GM19193 (cell line): ENCODE results near the gene CHD9NB.

Experiments
- POLR2A ChIP-seq: IDR thresholded peaks from 4 replicates; pipeline ENCODE4 v1.6.1; 2011; ENCODE audit not compliant: insufficient read depth, insufficient read length; ENCODE audit errors: extremely low read depth

The CHD9NB gene

DNA sequence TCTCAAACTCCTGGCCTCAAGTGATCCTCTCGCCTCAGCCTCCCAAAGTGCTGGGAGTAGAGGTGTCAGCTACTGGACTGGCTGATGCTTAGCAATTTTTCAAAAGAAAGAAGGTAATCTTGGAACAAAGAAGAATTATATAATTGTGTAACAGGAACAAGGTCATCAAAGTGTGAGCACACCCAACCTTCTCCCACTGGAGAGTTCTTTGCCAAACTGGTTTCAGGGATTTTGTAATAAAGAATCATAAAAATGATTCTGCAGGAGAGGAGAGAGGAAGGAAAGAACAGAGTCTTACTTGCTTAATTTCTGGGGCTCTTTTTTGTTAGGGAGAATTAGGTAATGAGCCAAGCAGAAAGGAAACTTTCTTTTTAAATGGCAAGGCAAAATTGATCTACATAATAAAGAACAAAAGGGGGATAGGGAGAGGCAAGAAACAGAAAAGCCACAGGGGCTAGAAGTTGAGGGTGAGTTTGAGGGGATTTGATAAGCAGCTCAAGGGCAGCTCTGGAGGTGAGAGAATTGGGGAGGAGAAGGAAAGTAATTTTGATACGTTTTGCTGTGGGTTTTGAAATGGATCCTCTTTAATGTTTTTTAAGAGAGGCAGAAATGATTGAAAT is 21.3 kb downstream of the CHD9NB start:
- no peak for TF ChIP-seq POLR2A

DNA sequence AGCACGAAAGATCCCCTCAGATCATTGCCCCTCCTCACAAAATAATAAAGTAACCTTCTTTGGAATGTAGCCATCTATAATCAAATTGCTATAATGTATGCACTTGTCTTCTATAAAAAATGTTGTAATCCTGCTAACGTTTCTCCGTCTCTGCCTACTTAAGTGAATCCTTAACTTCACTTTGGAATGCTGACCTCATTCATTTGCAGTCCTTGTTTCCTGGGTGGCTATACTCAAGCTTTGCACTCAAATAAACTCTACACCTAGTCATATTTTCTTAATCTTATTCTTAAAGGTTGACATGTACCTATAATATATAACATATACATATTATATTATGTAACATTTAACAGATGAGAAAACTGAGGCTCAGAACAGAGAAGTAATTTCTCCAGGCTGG is 22.7 kb downstream of the CHD9NB start:
- TF ChIP-seq POLR2A, result no peak

GRCh38 chr16:53024045-53024444 is 28.7 kb downstream of the CHD9NB start:
- no peak for TF ChIP-seq POLR2A

DNA sequence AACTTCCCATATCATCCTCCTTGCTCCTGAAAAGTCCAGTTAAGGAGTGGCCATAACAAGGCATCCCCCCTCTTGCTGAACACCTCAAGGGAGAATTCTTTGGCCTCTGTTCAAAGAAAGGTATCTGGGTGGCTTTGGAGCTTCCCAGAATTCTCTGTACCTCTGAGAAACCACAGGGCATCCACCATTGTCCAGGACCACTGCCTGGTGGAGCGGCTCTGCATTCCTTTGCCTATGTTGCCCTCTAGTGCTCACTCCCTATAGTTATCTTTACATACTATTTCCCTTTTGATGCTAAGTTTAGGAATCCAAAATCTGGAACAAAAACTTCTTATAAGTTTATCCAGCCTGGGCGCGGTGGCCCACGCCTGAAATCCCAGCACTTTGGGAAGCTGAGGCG is 30.3 kb downstream of the CHD9NB start:
- TF ChIP-seq POLR2A, result no peak

DNA sequence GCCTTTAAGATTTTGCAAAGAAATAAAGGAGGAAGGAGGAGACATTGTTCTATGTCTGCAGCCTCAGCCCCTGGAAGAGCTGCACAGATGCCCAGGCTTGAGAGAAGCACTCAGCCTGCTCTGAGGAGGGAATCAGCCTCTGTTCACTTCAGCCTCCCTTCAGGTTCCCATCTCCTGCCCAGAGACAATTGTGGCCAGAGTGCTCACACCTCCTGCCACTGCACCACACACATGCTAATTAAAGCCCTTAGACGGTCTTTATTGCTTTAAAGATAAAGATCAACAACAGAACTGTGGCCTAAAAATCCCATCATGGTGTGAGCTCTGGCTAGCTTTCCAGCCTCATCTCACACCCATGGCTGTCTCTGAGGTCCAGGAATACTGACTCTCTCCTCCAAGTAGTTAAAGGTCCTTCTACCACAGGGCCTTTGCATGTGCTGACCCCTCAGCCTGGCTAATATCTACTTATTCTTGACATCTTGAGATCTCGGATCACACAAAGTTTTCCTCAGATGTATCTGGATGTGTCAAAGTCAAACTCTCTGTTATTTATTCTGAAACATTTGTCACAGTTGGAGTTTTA is 33.8 kb downstream of the CHD9NB start:
- no peak for TF ChIP-seq POLR2A

DNA sequence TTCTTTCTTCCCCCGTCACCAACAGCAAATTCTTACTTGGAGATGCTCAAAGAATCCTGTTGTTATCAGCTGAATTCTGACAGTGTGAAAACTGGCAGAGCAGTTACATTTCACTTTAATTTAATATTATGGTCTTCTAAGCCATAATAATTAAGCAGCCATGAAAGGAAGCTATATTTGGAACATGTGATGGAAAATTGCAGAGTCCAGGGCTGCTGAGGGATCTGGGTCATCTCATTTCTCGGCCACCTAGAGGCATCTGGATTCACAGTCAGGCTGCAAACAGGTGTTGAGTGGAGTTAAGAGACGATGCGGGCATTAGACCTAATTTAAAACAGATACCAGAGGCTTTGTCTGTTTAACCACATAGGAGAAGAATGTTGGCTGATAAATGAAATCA is 38.4 kb downstream of the CHD9NB start:
- no peak for TF ChIP-seq POLR2A

GRCh38 chr16:53007095-53007494 is 45.6 kb downstream of the CHD9NB start:
- TF ChIP-seq POLR2A, result no peak

DNA sequence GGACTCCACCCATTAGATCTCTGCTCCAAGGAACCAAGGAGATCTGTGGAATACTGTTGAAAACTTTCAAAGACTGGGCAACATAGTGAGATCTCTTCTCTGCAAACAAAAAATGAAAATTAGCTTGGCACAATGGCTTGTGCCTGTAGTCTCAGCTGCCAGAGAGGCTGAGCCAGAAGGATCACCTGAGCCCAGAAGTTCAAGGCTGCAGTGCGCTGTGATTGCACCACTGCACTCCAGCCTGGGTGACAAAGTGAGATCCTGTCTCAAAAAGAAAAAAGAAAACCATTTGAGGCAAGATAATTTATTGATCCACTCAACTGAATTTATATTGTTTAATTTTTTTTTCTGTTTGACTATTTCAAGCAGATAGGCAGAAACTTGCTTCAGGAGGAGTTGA is 54.8 kb downstream of the CHD9NB start:
- TF ChIP-seq POLR2A, result no peak

DNA sequence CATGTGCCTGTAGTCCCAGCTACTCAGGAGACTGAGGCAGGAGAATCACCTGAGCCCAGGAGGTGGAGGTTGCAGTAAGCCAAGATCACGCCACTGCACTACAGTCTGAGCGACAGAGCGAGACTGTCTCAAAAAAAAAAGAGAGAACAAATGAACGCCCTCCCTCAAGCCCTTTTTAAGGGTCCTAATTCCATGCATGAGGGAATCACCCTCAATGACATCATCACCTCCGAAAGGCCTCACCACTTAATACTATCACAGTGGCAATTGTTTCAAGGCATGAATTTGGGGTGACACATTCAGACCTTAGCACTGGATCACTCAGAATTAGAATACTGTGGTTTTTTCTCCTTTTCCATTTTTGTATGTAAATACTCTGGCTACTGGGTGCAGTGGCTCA is 57.8 kb downstream of the CHD9NB start:
- TF ChIP-seq POLR2A, result no peak

DNA sequence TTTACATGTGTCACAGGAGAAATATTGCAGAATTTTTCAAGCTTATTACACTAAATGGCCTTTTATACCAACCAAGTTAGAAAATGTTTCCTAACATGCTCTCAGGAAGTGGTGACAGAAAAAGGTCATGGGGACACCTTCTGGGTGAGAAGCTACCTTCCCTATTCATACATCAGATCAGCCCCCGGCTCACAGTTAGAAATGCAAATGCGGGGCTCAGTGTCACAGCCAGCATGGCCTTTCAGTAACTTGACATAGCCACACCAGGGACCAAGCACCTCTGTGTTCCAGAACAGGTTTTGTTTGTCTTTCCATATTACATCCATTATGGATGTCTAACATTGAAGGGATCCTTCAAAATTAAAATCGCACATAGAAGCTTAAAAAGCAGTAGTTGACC is 59.5 kb downstream of the CHD9NB start:
- TF ChIP-seq POLR2A, result no peak

DNA sequence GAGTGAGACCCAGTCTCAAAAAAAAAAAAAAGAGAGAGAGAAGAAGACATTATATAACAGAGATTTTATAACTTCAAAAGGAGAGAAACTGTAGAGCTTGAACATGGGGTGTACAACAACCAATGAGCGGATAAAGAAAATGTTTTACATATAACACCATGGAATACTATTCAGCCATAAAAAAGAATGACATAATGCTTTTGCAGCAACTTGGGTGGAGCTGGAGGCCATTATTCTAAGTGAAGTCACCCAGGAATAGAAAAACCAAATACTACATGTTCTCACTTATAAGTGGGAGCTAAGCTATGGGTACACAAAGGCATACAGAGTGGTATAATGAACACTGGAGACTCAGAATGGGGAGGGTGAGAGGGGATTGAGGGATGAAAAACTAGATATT is 61.1 kb downstream of the CHD9NB start:
- no peak for TF ChIP-seq POLR2A
